HepG2 (cell line): ENCODE results near the gene MAP2K7. TPM values are rescaled to one million over a fixed set of nuclear protein-coding genes. Genes with fewer than 3 reads are reported as not detected.
A peak's percentile ranks its signal among the peaks of the same experiment; 100 is the strongest.

Experiments
- ADNP ChIP-seq: sonication (generic); formaldehyde crosslinking; IDR thresholded peaks from 2 replicates; pipeline ENCODE4 v1.4.0; 2020; ENCODE audit warnings: missing genetic modification reagents
- ATF7 ChIP-seq, 2 experiments: fragments of 450-650 bp in 1 of 2; sonication (generic) in 1 of 2; formaldehyde crosslinking in 1 of 2; IDR thresholded peaks; 2 replicates each; pipeline versions ENCODE4 v1.4.0 to v1.6.1; 2016 to 2020; ENCODE audit warnings: antibody characterized with exemption in 1 of 2, mild to moderate bottlenecking in 1 of 2, missing genetic modification reagents in 1 of 2
- CBX1 ChIP-seq: IDR thresholded peaks from one replicate; pipeline ENCODE4 v1.6.1; 2016; ENCODE audit warnings: antibody characterized with exemption, low read depth
- CBX5 ChIP-seq: sonication (generic); formaldehyde crosslinking; IDR thresholded peaks from 2 replicates; pipeline ENCODE4 v1.4.0; 2020; ENCODE audit warnings: missing genetic modification reagents, borderline replicate concordance
- CREB3 ChIP-seq: sonication (generic); formaldehyde crosslinking; IDR thresholded peaks from 2 replicates; pipeline ENCODE4 v1.5.0; 2020; ENCODE audit warnings: missing genetic modification reagents
- GABPB1 ChIP-seq: IDR thresholded peaks from 2 replicates; pipeline ENCODE4 v1.6.1; 2016; ENCODE audit warnings: mild to moderate bottlenecking, missing genetic modification reagents, moderate library complexity, missing compliant biosample characterization
- GLI4 ChIP-seq: sonication (generic); formaldehyde crosslinking; IDR thresholded peaks from 2 replicates; pipeline ENCODE4 v1.5.1; 2020; ENCODE audit warnings: missing genetic modification reagents, mild to moderate bottlenecking, moderate library complexity, borderline replicate concordance
- HIVEP1 ChIP-seq: sonication (generic); formaldehyde crosslinking; IDR thresholded peaks from 2 replicates; pipeline ENCODE4 v1.4.0; 2020; ENCODE audit warnings: mild to moderate bottlenecking, missing genetic modification reagents
- IKZF1 ChIP-seq: fragments of 450-650 bp; IDR thresholded peaks from 2 replicates; pipeline ENCODE4 v1.7.1; 2016
- JUN ChIP-seq: sonication (generic); formaldehyde crosslinking; IDR thresholded peaks from 2 replicates; pipeline ENCODE4 v1.4.0; 2020; ENCODE audit warnings: mild to moderate bottlenecking, missing genetic modification reagents
- MBD4 ChIP-seq: IDR thresholded peaks from 2 replicates; pipeline ENCODE4 v1.6.1; 2012; ENCODE audit warnings: low read length, inconsistent platforms, borderline replicate concordance
- NCOR1 ChIP-seq: fragments of 200-600 bp; sonication (generic); IDR thresholded peaks from 2 replicates; pipeline ENCODE4 v1.7.0; 2017; ENCODE audit warnings: antibody characterized with exemption, low read length, borderline replicate concordance
- NFRKB ChIP-seq: fragments of 450-650 bp; IDR thresholded peaks from 2 replicates; pipeline ENCODE4 v1.6.1; 2017
- NONO ChIP-seq, 2 experiments: fragments of 450-650 bp in 1 of 2; sonication (generic) in 1 of 2; formaldehyde crosslinking in 1 of 2; IDR thresholded peaks in 1 of 2; conservative IDR thresholded peaks in 1 of 2; 2 replicates each; pipeline versions ENCODE4 v1.6.1 to v1.8.0; 2017 to 2022; ENCODE audit warnings: mild to moderate bottlenecking in 1 of 2, missing genetic modification reagents in 1 of 2, moderate library complexity in 1 of 2
- NR0B2 ChIP-seq: sonication (generic); formaldehyde crosslinking; IDR thresholded peaks from 2 replicates; pipeline ENCODE4 v1.4.0; 2020; ENCODE audit warnings: mild to moderate bottlenecking, missing genetic modification reagents
- NR2F2 ChIP-seq: IDR thresholded peaks from 2 replicates; pipeline ENCODE4 v1.6.1; 2012; ENCODE audit warnings: low read depth, inconsistent platforms, borderline replicate concordance
- POLR2AphosphoS2 ChIP-seq: IDR thresholded peaks from 2 replicates; pipeline ENCODE4 v1.6.1; 2011; ENCODE audit warnings: low read depth, low read length, improper control_type of control experiment
- RBAK ChIP-seq: sonication (generic); formaldehyde crosslinking; IDR thresholded peaks from 2 replicates; pipeline ENCODE4 v1.5.1; 2020; ENCODE audit warnings: mild to moderate bottlenecking, missing genetic modification reagents
- RORA ChIP-seq: sonication (generic); formaldehyde crosslinking; IDR thresholded peaks from 2 replicates; pipeline ENCODE4 v1.5.0; 2020; ENCODE audit warnings: mild to moderate bottlenecking, missing genetic modification reagents, moderate library complexity
- TARDBP ChIP-seq: sonication (generic); formaldehyde crosslinking; IDR thresholded peaks from 2 replicates; pipeline ENCODE4 v1.8.0; 2022; ENCODE audit warnings: mild to moderate bottlenecking, missing genetic modification reagents
- ZNF20 ChIP-seq: sonication (generic); formaldehyde crosslinking; IDR thresholded peaks from 2 replicates; pipeline ENCODE4 v1.4.0; 2020; ENCODE audit warnings: mild to moderate bottlenecking, moderate library complexity, missing genetic modification reagents
- ZNF253 ChIP-seq: sonication (generic); formaldehyde crosslinking; IDR thresholded peaks from 2 replicates; pipeline ENCODE4 v1.8.0; 2022; ENCODE audit warnings: mild to moderate bottlenecking, missing genetic modification reagents, borderline replicate concordance
- ZNF441 ChIP-seq: sonication (generic); formaldehyde crosslinking; IDR thresholded peaks from 2 replicates; pipeline ENCODE4 v1.7.0; 2021; ENCODE audit warnings: missing genetic modification reagents, borderline replicate concordance
- ZNF570 ChIP-seq: sonication (generic); formaldehyde crosslinking; IDR thresholded peaks from 2 replicates; pipeline ENCODE4 v1.4.0; 2020; ENCODE audit warnings: mild to moderate bottlenecking, missing genetic modification reagents, borderline replicate concordance
- ZNF747 ChIP-seq: sonication (generic); formaldehyde crosslinking; IDR thresholded peaks from 2 replicates; pipeline ENCODE4 v1.8.1; 2023; ENCODE audit warnings: missing genetic modification reagents, mild to moderate bottlenecking, borderline replicate concordance
- ZSCAN12 ChIP-seq: sonication (generic); formaldehyde crosslinking; IDR thresholded peaks from 2 replicates; pipeline ENCODE4 v1.9.0; 2021; ENCODE audit warnings: mild to moderate bottlenecking, missing genetic modification reagents
- ZSCAN20 ChIP-seq: sonication (generic); formaldehyde crosslinking; IDR thresholded peaks from 2 replicates; pipeline ENCODE4 v1.4.0; 2020; ENCODE audit warnings: missing genetic modification reagents, mild to moderate bottlenecking, borderline replicate concordance
- polyA plus RNA-seq, 8 experiments: library from polyadenylated mRNA; depleted of rRNA in 3 of 8; stranded (reverse) in 7 of 8; unstranded in 1 of 8; fragments of >200 nt; fragmentation: Illumina TruSeq in 4 of 8; extraction: Trizol in 4 of 8; gene quantifications; 2 replicates each; pipeline versions ENCODE4 v1.2.1 to v1.2.3, GENCODE V29; 2011 to 2016; ENCODE audit warnings: low read depth in 4 of 8, missing spikeins in 1 of 8, mixed read lengths in 1 of 8; ENCODE audit not compliant: insufficient read depth in 1 of 8
- total RNA-seq, 5 experiments: library from RNA; depleted of rRNA; stranded (reverse); fragments of >200 nt; fragmentation: Illumina TruSeq; extraction: Trizol; gene quantifications; 2 replicates each; pipeline ENCODE4 v1.2.3, GENCODE V29; 2016; ENCODE audit warnings: low read depth in 1 of 5
- TF ChIP-seq, protein P1 (sequence below): sonication (generic); formaldehyde crosslinking; IDR thresholded peaks from 2 replicates; pipeline ENCODE4 v1.5.0; 2020; ENCODE audit warnings: mild to moderate bottlenecking, missing genetic modification reagents

The MAP2K7 gene
- total and polyA plus RNA-seq, 2 of the 13 experiments (the other 11 are each of a cell fraction or from before 2014, with no cell fraction given), result 9.0 to 10.8 TPM

- TF ChIP-seq, protein P1, sequence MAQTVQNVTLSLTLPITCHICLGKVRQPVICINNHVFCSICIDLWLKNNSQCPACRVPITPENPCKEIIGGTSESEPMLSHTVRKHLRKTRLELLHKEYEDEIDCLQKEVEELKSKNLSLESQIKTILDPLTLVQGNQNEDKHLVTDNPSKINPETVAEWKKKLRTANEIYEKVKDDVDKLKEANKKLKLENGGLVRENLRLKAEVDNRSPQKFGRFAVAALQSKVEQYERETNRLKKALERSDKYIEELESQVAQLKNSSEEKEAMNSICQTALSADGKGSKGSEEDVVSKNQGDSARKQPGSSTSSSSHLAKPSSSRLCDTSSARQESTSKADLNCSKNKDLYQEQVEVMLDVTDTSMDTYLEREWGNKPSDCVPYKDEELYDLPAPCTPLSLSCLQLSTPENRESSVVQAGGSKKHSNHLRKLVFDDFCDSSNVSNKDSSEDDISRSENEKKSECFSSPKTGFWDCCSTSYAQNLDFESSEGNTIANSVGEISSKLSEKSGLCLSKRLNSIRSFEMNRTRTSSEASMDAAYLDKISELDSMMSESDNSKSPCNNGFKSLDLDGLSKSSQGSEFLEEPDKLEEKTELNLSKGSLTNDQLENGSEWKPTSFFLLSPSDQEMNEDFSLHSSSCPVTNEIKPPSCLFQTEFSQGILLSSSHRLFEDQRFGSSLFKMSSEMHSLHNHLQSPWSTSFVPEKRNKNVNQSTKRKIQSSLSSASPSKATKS (CRISPR knock-in tag), result no peak
- TF ChIP-seq MBD4 (no peak), GABPB1 (peak; percentile 51; the same call in 1 of the 2 replicates), NR2F2 (no peak), CREB3 (no peak), ADNP (no peak), NCOR1 (no peak), IKZF1 (no peak), RORA (no peak), TARDBP (CRISPR knock-in tag) (no peak), POLR2AphosphoS2 (no peak), NFRKB (no peak), ZNF20 (no peak), NR0B2 (CRISPR knock-in tag) (no peak), ATF7 (IDR thresholded peaks at IDR 0.05) (no peak), ATF7 (CRISPR knock-in tag; IDR thresholded peaks at IDR 0.05) (no peak), GLI4 (CRISPR knock-in tag) (no peak), HIVEP1 (peak; percentile 50), ZNF570 (CRISPR knock-in tag) (0 out of 2 replicates have a peak, but pooled peaks have one; percentile 45), ZNF253 (0 out of 2 replicates have a peak, but pooled peaks have one; percentile 32), JUN (CRISPR knock-in tag) (0 out of 2 replicates have a peak, but pooled peaks have one; percentile 18), NONO (IDR thresholded peaks at IDR 0.05) (no peak), NONO (CRISPR knock-in tag; conservative IDR thresholded peaks at IDR 0.05) (peak; percentile 20; the same call in 1 of the 2 replicates), ZNF747 (CRISPR knock-in tag) (no peak; the same call in 1 of the 2 replicates), RBAK (CRISPR knock-in tag) (no peak), ZSCAN12 (CRISPR knock-in tag) (no peak), CBX1 (no peak), ZSCAN20 (CRISPR knock-in tag) (0 out of 2 replicates have a peak, but pooled peaks have one; percentile 53), CBX5 (CRISPR knock-in tag) (no peak), ZNF441 (CRISPR knock-in tag) (peak; percentile 73; the same call in 1 of the 2 replicates)
These were observed 12.7 kb downstream of the MAP2K7 start (continued) for GRCh38 chr19:7916103-7916954.
